MCF 10A (cell line): Measurements from ENCODE around the gene HYKK. TPM values are rescaled to one million over a fixed set of nuclear protein-coding genes. Genes with fewer than 3 reads are reported as not detected.

Experiments used
- BruUV-seq: library from RNA; stranded (reverse); fragments of 400-500 nt; replicated peaks from 2 replicates; lab custom pipeline; 2021; lab: Mats Ljungman, UMichigan
- CTCF ChIA-PET: fragments of 300-600 bp; sonication (Branson Sonifier 250); formaldehyde crosslinking; extraction: SDS; loops from one replicate; lab custom pipeline; 2021; ENCODE audit warnings: antibody characterized with exemption, inconsistent platforms; lab: Yijun Ruan, JAX
- POLR2A ChIA-PET: fragments of 300-600, 350-650 bp; sonication (Branson Sonifier 250); formaldehyde crosslinking; extraction: SDS; loops from one replicate; lab custom pipeline; 2020; ENCODE audit warnings: antibody characterized with exemption, inconsistent platforms; lab: Yijun Ruan, JAX
- DNase-seq: peaks from one replicate; pipeline ENCODE4 v3.0.0-alpha.2; 2018; ENCODE audit not compliant: unreplicated experiment
- H3K27ac Mint-ChIP-seq: one replicate; pipeline ENCODE4 v1.8.0; 2022; ENCODE audit warnings: mild to moderate bottlenecking, low read depth, mixed read lengths; ENCODE audit not compliant: unreplicated experiment
- H3K27me3 Mint-ChIP-seq: one replicate; pipeline ENCODE4 v1.8.0; 2022; ENCODE audit warnings: mixed read lengths; ENCODE audit not compliant: insufficient read depth, unreplicated experiment
- H3K36me3 Mint-ChIP-seq: one replicate; pipeline ENCODE4 v1.8.0; 2022; ENCODE audit warnings: mild to moderate bottlenecking, moderate library complexity, mixed read lengths; ENCODE audit not compliant: insufficient read depth, unreplicated experiment
- H3K4me1 Mint-ChIP-seq: one replicate; pipeline ENCODE4 v1.8.0; 2022; ENCODE audit warnings: mixed read lengths; ENCODE audit not compliant: insufficient read depth, unreplicated experiment
- H3K4me3 Mint-ChIP-seq: one replicate; pipeline ENCODE4 v1.8.0; 2022; ENCODE audit warnings: mild to moderate bottlenecking, moderate library complexity, mixed read lengths; ENCODE audit not compliant: unreplicated experiment
- H3K9me3 Mint-ChIP-seq: one replicate; pipeline ENCODE4 v1.8.0; 2022; ENCODE audit warnings: mixed read lengths; ENCODE audit not compliant: unreplicated experiment
- intact Hi-C: fragments of 100-400 bp; cut with micrococcal nuclease; formaldehyde crosslinking; loops from 2 replicates; pipeline ENCODE4 v1.14.1; 2022
- total RNA-seq: library from RNA; stranded (reverse); gene quantifications from 2 replicates; pipeline ENCODE4 v1.2.3, GENCODE V29; 2022
- TF ChIP-seq, protein P1 (sequence below): fragments of 200-600 bp; IDR thresholded peaks from one replicate; pipeline ENCODE4 v1.8.0; 2022; ENCODE audit warnings: antibody characterized with exemption, mild to moderate bottlenecking; ENCODE audit not compliant: unreplicated experiment

HYKK gene
- total RNA-seq, 1 experiment from 2014 or later: 1.2 TPM

DNA sequence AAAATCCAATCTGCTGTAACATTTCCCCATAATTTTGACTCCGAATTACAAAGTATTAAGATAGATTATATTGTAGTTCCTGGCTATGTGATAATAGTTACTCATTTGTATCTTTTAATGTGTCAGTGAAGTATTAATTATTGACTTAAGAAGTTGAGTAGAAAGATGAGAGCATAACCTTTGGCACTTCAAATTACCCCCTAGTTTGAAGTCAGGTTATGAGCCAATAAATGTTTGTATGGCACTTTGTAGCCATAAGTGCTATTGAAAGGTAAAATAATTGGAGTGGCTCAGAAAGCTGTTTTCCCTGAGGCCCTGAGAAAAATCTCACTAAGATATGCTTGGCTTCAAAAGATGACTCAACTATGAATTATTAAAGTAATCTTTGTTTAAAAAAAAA, 38.3 kb upstream of the HYKK start:
- no peak for DNase-seq
- POLR2A ChIA-PET: interaction anchor here (1.2 kb wide), 2 partner anchors 27 to 31 kb away, joined by 3 read pairs; partner anchors contain the start of gene IREB2
- intact Hi-C loops: no loop called here
- peaks cover 86% of the 10 kb centered on the region for H3K36me3 Mint-ChIP-seq
- TF ChIP-seq, protein P1, sequence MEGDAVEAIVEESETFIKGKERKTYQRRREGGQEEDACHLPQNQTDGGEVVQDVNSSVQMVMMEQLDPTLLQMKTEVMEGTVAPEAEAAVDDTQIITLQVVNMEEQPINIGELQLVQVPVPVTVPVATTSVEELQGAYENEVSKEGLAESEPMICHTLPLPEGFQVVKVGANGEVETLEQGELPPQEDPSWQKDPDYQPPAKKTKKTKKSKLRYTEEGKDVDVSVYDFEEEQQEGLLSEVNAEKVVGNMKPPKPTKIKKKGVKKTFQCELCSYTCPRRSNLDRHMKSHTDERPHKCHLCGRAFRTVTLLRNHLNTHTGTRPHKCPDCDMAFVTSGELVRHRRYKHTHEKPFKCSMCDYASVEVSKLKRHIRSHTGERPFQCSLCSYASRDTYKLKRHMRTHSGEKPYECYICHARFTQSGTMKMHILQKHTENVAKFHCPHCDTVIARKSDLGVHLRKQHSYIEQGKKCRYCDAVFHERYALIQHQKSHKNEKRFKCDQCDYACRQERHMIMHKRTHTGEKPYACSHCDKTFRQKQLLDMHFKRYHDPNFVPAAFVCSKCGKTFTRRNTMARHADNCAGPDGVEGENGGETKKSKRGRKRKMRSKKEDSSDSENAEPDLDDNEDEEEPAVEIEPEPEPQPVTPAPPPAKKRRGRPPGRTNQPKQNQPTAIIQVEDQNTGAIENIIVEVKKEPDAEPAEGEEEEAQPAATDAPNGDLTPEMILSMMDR: no peak
- no peak overlapping the region for H3K27ac Mint-ChIP-seq
- no peak overlapping the region for H3K4me3 Mint-ChIP-seq
- H3K27me3 Mint-ChIP-seq: no peaks in the 10 kb centered on the region
- H3K9me3 Mint-ChIP-seq: no peaks in the 10 kb centered on the region
- no peaks in the 10 kb centered on the region for H3K4me1 Mint-ChIP-seq
- BruUV-seq: no TSS peak
- CTCF ChIA-PET: no interaction called here

DNA sequence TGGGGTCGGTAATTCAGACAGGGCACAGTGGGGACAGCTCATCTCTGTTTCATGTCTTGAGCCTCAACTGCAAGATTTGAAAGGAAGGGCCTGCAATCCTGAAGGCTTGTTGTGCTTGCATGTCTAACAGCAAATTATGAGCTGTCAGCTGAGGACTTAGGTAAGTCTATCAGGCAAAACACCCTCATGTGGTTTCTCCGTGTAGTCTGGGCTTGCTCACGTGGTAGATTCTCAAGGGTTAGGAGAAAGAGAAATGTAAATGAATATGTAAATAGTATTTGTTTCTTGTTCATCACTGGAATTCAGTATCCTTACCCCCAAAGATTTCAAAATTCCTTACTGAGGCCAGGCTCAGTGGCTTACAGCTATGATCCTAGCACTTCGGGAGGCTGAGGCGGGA, 30.1 kb upstream of the HYKK start:
- Mint-ChIP-seq H3K9me3 (no peaks in the 10 kb centered on the region), H3K4me1 (no peaks in the 10 kb centered on the region), H3K4me3 (no peak overlapping the region), H3K36me3 (peaks cover 93% of the 10 kb centered on the region), H3K27me3 (no peaks in the 10 kb centered on the region), H3K27ac (no peak overlapping the region)
- BruUV-seq: no TSS peak
- intact Hi-C loops: no loop called here
- no peak for DNase-seq
- CTCF ChIA-PET: interaction anchor here (1.1 kb wide), 1 partner anchor 24 kb away, joined by 3 read pairs; no protein-coding TSS in a partner anchor
- POLR2A ChIA-PET: interaction anchor here (0.5 kb wide), 1 partner anchor 30 kb away, joined by 4 read pairs; no protein-coding TSS in a partner anchor
- TF ChIP-seq, protein P1: no peak

DNA sequence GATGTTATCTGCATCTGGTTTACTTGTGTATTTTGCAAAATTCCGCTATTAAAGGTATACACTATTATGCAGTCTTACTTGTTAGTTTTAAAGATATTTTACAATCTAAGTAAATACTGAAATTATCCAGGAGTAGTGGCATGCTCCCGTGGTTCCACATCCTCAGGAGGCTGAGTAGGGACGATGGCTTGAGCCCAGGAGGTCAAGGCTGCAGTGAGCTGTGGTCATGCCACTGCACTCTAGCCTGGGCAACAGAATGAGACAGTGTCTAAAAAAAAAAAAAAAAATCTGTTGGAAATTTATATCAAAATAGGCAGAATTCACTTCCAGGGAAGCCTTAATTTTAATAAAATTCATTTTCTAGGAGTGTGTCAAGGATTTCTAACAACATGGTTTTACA, 27.7 kb upstream of the HYKK start:
- H3K4me3 Mint-ChIP-seq: no peak overlapping the region
- peaks cover 96% of the 10 kb centered on the region for H3K36me3 Mint-ChIP-seq
- intact Hi-C loops: loop anchor here (10.0 kb wide), 1 partner anchor 225 kb away; no protein-coding TSS in a partner anchor
- TF ChIP-seq, protein P1: no peak
- H3K4me1 Mint-ChIP-seq: no peaks in the 10 kb centered on the region
- H3K27ac Mint-ChIP-seq: no peak overlapping the region
- ChIA-PET CTCF (interaction anchor here (1.0 kb wide), 1 partner anchor 15 kb away, joined by 5 read pairs; no protein-coding TSS in a partner anchor), POLR2A (no interaction called here)
- BruUV-seq: no TSS peak
- H3K9me3 Mint-ChIP-seq: no peaks in the 10 kb centered on the region
- no peak for DNase-seq
- no peaks in the 10 kb centered on the region for H3K27me3 Mint-ChIP-seq

DNA sequence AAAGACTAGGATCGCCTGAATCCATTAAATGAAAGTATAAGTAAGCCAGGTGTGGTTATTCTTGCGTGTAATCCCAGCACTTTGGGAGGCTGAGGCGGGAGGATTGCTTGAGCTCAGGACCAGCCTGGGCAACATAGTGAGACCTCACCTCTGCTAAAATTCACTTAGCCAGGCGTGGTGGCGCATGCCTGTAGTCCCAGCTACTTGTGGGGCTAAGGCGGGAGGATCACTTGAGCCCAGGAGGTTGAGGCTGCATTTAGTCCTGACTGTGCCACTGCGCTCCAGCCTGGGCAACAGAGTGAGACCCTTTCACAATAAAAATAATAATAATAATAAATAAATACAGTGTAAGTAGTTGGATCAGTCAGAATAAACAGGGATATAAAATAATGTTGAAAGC, 25.5 kb upstream of the HYKK start:
- intact Hi-C loops: loop anchor here (2.0 to 10.0 kb wide), 2 partner anchors 173 to 223 kb away; no protein-coding TSS in a partner anchor
- TF ChIP-seq, protein P1: no peak
- Mint-ChIP-seq H3K27me3 (no peaks in the 10 kb centered on the region), H3K4me1 (no peaks in the 10 kb centered on the region), H3K9me3 (no peaks in the 10 kb centered on the region), H3K27ac (no peak overlapping the region), H3K4me3 (no peak overlapping the region), H3K36me3 (peaks cover 96% of the 10 kb centered on the region)
- no TSS peak for BruUV-seq
- CTCF ChIA-PET: interaction anchor here (0.6 to 1.7 kb wide), 8 partner anchors 9 to 200 kb away, joined by 3 to 12 read pairs (median 3); no protein-coding TSS in a partner anchor
- DNase-seq: no peak
- POLR2A ChIA-PET: no interaction called here
